DOHH2 (cell line): Measurements from ENCODE around the gene COL4A1.

Experiments used
- CTCF ChIP-seq: fragments of 200-600 bp; sonication (generic); IDR thresholded peaks from one replicate; pipeline ENCODE4 v1.5.1; 2014; ENCODE audit warnings: antibody characterized with exemption, mild to moderate bottlenecking, low read depth, low read length; ENCODE audit not compliant: poor library complexity, severe bottlenecking
- EZH2phosphoT487 ChIP-seq: fragments of 200-600 bp; sonication (generic); IDR thresholded peaks from 2 replicates; pipeline ENCODE4 v1.6.1; 2017; ENCODE audit warnings: borderline replicate concordance, mild to moderate bottlenecking, antibody characterized with exemption, low read length, moderate library complexity, mixed read lengths

GRCh38 chr13:110164706-110165105, 142.3 kb downstream of the COL4A1 start:
- TF ChIP-seq CTCF (no peak), EZH2phosphoT487 (no peak)
